Middle frontal gyrus (tissue), 1 donor: ENCODE measurements around the gene TMEM63B.
"Not testable (repeated sequence)": the region's sequence is repeated elsewhere in the genome, so short reads cannot be mapped to it uniquely, and the experiment has no call there.

Experiments
- DNase-seq: peaks from one replicate; pipeline ENCODE4 v3.0.0-alpha.2; 2015; ENCODE audit warnings: low spot score; ENCODE audit errors: extremely low spot score

TMEM63B gene

DNA sequence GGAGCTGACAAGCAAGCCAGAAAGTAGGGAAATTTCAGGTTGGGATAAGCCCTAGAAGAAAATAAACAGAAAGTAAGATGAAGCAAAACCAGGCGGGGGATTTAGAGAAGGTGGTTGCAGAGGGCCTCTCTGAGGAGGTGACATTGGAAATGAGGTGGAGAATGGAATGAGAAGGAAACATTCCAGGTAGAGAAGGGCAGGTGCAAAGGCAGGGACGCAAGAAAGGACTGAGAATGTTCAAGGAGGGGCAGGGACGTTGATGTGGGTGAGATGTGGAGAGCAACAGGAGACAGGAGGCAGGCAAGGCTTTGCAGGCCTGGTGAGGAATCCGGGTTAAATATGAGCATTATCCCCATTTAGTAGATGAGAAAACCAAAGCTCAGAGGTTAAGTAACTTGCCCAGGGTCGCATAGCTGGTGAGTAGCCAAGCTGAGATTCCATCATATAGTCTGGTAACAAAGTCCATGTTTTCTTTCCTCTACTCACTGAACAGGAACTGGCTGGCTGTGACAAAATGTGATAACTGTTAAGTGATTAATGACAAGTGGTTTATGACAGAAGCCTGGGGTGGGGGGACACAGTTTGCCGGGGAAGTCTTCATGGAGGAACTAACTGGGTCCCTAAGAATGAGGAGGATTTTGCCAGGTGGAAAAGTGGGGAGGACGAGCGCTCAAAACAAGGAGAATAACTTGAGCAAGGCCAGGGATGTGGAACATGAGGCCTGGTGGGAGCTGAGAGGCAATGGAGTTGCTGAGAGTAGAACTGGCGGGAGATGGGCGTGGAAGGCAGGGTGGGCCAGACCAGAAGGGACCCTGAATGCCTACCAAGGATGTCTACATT is 32.7 kb upstream of the TMEM63B start:
- no peak for DNase-seq

DNA sequence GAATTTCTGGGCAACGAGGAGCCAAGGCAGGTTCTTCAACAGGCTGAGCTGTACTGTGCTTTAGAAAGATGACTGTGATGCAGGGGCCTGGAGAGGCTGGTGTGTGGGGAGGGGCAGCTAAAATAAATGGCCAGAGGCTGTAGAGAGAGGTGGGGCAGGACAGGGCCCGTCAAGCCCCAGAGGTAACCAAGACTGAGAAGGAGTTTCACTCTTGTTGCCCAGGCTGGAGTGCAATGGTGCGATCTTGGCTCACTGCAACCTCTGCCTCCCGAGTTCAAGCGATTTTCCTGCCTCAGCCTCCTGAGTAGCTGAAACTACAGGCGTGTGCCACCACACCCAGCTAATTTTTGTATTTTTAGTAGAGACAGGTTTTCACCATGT is 32.1 kb upstream of the TMEM63B start:
- DNase-seq: not testable (repeated sequence)

DNA sequence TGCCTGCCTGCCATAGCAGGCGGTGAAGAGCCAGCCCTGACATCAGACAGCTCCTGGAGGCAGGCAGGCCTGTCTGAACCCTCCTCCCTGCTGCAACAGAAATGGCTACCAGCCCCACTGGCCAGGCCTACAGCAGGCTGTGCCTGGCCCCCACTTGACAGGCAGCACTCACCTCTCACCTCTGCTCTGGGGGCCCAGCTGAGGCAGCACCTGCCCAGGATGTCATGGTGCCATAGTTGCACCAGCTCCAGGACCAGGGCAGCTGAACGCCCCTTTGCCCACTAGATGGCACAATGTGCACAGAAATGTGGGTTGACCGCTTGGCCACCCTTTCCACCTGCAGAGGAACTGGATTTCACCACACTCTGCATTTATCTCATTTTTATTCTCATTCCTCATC is 30.7 kb upstream of the TMEM63B start:
- DNase-seq: peak; percentile 36

DNA sequence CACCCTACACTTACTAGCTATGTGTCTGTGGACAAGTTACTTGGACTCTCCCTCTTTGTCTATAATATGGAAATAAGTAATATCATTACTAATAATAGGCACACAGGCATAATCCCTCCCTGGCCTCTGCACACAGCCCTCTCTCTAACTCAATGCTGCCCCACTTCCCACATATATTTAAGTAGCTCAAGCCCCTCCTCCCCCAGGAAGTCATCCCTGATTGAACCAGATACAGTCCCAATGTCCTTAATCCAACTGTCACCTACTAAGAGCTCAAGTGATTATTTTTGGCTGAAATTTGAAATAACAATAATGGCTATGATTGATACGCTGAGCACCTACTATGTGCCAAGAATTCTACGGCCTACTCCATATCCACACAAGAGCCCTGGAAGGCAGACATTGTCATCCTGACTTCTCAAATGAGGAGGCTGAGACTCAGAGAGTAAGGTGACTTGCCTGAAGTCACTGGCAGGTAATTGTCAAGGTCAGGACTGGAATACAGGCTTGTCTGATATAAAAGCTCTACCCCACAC is 29.5 kb upstream of the TMEM63B start:
- DNase-seq: no peak

DNA sequence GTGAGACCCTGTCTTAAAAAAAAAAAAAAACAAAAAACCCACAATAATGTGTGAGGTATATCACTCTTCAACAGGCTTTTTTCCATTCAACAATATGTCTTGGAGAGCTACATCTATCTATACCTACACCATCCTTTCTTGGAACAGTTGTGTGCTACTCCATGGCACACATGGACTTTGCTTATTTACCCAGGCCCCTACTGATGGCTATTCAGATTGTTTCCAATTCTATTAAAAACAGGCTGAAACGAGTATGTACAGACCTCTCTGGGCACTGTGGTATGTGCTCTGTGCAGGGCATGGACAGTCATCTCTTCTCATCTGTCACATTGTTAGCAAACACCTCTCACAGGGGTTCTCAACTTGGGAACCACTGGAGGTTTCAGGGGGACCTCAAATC is 28.2 kb upstream of the TMEM63B start:
- no peak for DNase-seq

DNA sequence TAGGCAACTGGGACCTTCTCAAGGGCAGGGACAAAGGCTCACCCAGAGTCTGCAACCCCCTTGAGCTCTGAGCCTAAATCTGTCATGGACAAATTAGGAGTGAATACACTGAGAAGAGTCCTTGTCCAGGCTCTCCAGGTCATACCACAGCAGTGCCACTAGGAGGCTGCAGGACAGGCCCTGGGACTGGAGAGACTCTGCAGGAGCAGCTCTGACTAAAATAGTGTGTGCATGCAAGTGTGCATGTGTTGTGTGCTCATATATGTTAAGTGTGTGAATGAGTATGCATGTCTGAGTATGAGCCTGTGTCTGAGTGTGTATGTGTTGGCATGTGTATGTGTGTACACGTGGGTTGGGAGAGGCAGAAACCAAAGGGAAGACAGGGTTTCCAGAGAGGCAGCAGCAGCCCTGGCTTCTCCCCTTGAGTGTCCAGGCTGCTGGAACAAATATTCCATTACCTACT is 27.2 kb upstream of the TMEM63B start:
- no peak for DNase-seq

DNA sequence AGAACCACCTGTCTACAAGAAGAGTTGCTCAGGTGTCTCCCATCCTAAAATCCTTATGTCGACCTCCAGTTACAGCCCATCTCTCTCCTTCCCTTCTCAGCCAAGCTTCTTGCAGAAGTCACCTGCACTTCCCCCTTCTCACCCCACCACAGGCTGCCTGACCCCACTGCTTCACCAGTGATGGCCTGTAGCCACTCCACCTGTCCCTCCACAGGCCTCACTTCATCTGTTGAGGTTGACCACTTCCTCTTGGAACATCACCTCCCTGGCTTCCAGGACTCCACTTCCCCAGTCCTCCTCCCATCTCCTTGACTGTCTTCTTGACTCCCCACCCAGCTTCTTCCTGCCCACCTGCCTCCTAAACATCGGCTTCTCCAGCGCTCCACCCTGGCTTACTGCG is 25.5 kb upstream of the TMEM63B start:
- DNase-seq: no peak

DNA sequence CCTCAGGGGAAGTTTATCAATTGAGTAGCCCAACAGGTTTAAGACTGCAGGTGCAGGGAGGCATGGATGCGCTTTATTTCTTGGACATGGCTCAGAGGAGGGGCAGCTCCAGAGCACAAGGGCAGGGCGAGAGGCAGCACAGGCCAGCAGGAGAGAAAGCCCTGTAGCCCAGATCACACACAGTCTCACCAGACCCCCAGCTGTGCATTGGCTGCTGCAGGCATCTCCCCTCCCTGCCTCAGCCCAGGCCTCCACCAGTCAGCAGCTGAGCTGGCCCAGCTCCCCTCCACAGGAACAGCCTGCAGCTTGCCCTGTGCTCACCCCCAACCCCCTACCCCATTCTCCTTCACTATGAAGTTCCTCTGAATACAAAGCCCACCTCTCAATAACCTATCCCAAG is 24.8 kb upstream of the TMEM63B start:
- no peak for DNase-seq

DNA sequence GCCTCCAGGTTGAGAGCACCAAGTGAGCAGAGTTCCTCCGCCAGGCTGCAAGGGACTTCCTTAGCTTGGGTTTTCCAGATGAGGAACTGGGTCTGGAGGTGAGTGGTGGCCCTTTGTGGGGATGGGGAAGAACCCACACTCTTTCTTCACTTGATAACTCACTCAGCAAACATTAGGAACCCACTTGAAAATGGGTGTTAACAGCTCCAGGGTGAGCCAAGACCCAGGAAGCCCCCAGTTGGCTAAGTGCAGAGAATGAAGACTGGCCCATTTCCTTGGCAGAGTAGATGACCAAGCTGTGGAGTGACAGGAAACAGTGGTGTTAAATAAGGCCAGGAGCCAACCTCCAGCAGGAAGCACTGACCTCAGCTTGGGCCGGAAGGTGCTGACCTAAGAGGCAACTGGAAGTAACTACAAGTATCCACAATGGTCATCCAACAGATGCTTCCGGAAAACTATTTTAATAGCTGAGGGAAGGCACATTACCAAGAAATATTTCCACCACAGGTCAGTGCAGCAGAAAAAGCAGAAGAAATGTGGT is 22.8 kb upstream of the TMEM63B start:
- no peak for DNase-seq

DNA sequence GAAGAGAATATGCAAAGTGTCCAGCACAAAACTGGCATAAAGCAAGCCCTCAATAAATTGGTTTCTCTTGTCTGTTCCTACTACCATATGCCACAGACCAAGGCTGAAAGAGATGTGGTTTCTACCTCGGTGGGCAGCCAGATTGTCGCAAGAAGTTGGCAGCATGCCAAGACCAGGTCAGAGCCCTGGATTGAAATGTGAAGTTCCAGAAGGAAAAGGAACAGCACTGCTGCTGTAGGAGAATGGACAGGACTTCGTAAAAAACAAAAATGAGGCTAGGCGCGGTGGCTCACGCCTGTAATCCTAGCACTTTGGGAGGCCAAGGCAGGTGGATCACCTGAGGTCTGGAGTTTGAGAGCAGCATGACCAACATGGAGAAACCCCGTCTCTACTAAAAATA is 22.2 kb upstream of the TMEM63B start:
- DNase-seq: no peak

DNA sequence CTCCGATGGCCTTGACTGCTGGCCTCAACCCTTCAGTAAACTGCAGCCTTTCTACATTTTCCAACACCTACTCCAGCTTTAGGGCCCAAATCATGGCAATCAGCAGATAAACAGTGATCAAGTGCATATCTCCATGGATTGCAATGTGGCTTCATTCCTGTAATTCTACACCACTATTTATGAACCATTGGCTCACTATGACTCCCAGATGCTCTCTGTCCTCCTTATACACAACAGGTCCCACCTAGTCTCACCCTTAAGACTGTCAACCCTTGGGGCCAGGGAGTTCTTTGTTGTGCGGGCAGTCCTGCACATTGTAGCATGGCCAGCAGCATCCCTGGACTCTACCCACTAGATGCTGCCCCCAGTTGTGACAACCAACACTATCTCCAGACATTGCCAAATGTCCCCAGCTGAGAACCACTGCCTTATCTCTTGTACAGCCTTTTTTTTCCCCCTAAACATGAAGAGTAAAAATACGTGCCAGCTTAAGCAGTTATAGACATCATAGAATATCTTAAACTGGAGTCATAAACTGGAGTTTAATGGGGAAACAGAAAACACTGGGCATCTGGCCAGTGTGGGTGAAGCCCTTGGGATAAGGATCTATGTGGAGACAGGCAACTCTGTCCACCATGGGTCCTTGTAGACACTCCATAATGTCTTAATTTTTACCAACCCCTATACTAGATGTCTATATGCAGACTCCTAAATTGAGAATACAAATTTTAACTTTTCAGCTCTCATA is 21.2 kb upstream of the TMEM63B start:
- no peak for DNase-seq

DNA sequence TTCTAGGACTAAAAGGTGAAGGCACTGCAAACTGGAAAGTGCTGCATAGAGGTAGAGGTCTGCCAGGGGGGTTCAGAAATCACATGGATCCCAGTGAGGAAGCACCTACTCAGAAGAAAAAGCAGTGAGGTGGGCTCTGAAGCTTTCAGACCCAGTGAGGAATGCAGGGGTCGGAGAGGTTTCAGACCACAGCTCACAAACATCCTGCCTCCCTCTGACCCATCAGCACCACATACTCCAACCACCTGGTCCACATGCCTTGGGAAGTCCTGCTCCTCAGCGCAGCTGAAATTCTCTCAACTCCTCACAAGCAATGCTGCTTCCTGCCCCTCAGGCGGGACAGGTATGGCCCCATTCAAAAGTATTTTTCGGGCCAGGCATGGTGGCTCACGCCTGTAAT is 20.3 kb upstream of the TMEM63B start:
- DNase-seq: no peak

DNA sequence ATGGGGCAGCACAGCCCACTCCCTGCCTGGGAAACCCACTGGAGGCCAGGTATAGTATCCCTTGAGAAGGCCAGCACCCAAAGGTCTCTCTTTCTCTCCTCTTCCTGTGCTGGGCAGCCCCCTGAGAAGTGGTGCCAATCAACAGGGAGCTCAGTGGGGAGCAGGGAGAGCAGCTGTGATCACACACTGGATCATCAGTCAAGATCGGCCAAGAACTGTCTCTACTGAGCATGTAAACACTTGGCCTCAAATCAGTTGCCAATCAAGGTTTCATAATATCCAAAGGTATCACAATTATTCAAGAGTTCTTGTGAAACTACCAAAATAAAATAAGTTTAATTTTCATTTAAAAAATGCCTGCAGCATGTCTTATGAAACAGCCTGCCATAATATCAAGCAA is 18.9 kb upstream of the TMEM63B start:
- DNase-seq: no peak

DNA sequence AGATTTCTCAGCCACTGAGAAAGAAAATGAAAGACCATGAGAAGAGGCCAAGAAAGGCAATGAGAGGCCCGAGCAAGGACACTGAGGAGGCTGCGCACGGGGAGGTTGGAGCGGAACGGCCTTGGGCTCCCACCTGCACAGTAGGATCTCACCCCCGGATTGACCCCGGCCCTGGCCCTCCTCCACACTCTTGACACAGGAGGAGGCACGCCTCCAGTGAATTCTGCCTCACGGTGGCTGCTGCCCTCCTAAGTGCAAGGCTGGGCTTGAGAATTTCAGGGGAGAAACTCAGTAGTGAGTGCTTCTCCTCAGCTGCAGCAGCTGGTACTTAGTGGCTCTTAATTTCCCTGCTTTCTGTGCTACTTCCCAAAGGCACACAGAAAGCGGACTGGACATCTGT is 18.1 kb upstream of the TMEM63B start:
- DNase-seq: no peak

DNA sequence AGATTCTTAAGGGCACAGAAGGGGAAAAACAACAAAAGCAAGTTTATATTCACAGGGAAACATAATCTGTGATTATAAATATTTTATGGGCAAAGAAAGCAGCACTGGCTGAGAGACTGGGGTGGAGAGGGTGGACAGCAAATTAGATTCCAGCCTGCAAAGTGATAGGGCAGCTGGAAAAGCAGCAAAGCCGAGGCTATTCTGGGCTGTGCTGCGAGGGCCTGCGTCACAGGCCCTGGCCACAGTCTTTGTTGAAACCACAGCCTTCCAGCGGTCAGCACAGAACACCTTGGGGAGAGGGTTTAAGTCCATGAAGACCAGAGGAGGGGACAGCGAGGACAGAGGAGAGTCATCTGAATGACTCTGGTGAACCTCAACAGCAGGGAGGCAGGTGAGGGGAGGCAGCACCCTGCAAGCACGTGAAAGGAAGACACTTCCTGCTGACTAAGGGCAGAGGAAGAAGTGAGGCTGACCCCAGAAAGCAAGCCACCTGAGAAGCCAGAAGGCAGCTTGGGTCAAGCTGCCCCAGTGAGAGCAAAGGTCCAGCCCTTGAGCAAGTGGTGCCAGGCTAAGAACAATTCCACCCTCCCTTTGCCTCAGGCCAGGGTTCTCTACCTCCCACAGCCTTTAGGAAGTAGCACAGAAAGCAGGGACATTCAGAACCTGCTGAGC is 17.2 kb upstream of the TMEM63B start:
- DNase-seq: no peak

DNA sequence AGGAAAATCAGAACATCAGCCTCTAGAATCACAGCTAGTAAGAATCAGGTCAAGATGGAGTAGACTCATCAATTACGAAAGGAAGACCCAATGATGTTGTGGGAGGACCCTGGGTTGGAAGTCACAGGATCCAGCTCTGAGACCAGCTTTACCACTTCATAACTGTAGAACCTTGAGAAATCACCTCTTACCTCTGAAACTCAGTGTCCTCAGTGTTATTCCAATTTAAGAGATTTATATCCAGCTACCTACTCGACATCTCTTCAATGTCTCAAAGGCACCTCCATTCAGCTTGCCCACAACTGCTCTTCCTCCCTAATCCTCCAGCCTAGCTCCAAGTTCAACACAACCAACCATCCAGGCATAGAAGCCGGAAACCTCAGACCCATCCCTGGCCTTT is 16.4 kb upstream of the TMEM63B start:
- no peak for DNase-seq

DNA sequence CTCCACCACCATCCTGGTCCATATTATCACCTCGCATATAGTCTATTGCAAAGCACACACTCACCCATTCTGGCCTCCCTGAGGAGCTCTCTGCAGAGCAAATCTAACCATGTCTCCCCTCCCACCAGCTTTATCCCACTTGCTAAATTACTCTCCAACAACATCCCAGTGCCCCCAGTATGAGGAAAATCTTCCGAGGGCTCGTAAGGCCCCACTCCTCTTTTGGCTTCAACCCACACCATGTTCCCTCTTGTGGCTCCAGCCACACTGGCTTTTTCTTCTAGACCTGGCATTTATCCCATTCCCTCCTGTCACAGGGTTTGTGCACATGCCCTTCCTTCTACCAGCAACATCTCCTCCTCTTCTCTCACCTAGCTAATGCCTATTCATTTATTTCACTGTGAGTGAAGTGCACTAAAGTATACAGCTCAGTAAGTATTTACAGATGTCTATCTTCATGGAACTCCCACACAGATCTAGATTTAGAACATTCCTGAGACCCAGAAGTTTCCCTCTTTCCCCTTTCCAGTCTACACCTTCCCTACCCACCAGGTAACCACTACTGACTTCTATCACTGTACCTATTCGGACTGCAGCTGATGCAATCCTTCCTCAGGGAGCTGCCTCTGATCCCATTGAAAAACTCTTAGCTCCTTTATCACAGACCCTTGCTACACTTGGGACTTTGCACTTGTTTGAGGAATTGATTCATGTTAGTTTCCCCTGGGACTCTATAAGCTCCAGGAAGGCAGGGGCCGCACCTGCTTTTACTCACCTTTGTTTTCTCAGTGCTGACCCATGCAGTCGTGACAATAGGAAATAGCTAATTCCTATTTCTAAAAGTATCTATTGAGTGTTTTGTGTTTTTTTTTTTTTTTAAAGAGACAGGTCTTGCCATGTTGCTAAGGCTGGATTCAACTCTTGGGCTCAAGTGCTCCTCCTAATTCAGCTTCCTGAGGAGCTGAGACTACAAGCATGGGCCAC is 15.6 kb upstream of the TMEM63B start:
- no peak for DNase-seq

DNA sequence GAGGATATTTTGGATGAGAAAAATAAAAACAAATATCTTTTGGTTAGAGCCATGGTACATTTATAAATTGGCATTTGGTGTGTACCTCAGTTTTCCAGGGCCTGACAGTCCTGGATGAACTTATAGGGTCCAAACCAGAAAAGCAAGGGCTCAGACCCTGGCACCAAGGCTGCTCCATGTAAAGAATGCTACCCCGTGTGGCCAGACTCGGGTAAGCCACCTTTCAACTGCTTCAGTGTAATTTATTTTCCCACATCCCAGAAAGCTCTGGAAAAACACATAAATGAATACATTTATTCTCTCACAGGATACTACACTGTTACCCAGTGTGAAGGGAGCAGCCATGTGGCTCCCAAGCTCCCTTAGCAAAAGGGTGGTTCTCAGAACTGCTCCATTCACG is 13.9 kb upstream of the TMEM63B start:
- DNase-seq: no peak

DNA sequence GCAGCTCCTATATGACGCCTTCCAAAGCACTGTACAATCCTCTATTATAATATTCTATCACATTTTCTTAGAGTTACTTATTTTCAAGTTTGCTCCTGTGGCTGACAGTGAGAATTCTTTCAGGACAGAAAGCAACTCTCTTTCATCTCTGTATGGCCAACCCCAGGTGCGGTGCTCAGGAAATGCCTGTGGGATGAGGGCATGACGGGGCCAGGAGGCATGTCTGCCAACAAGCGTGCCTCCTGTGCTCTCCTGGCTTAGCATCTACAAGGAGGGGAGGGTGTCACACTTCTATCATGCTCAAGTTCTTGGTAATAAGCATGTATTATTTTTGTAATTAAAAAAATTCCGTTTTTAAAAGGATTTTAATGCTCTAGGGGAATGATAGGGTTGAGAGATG is 11.5 kb upstream of the TMEM63B start:
- no peak for DNase-seq

DNA sequence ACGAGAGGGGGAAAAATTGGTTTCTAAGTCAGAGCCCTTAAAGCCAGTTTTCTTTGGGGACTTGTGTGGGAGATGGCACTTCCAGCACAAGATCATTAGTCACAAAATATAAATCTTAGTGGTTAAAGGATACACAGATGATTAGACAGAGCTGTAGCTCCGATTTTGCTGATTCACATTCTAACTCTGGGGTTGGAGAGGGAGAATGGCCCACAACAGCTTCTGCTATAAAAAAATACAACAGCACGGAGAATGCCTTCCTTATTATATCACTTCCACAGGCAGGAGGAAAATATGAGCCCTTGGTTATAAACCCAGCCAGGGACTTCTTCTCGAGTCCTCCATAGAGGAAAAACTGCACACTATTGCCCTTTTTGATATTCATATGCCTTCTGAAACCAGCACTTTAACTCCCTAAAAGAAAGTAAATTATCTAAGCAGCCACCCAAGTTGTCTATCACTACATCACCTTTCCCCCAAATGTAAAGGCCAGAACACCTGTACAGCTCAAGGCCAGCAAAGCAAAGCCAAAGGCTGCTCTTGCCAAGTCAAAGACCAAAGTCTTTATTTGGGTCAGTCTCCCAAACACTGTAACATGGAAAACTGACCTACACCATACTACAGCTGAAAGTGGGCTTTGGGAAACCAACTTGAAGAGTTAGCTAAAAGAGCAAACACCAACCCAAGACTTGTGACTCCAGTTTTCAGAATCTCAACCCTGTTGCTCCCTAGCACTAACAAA is 10.5 kb upstream of the TMEM63B start:
- no peak for DNase-seq
